ENCODE measurements around the gene RAI1. TPM values are rescaled to one million over a fixed set of nuclear protein-coding genes. Genes with fewer than 3 reads are reported as not detected.

Gene RAI1
- total and polyA plus RNA-seq, 10 of the 15 experiments (the other 5 are each of a cell fraction or from before 2014, with no cell fraction given) = 0.66 to 37.7 (median 6.0) TPM

DNA sequence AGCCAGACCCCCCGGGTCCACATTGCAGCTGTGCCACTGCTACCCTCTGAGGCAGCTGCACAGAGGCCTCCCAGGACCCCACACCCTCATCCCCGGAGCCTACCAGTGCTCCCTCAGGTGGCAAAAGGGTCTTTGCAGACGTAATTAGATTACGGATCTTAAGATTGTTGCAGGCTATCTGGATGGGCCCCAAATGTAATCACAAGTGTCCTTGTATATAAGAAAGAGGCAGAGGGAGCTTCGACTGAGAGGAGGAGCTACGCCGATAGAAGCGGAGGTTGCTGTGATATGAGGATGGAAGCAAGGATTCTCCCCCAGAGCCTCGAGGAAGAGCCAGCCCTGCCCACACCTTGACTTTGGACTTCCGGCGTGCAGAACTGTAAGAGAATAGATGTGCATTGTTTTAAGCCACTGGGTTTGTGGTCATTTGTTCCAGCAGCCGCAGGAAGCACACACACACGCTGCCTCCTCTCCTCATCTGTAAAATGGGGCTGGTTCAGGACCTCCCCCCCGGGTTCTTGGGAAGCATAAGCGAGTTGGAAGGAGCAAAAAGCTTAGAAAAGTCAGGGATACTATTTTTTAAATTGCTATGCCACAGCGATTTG, 10.5 kb upstream of the RAI1 start:
- ChIA-PET CTCF (no interaction called here), SMC1A (ENCODE audit: uncharacterized antibody, unreplicated experiment) (interaction anchor here (1.3 kb wide), 1 partner anchor 9 kb away, joined by 3 read pairs; no protein-coding TSS in a partner anchor), RAD21 (ENCODE audit: unreplicated experiment) (no interaction called here), POLR2A (interaction anchor here (0.5 kb wide), 1 partner anchor 493 kb away, joined by 4 read pairs; no protein-coding TSS in a partner anchor)
- no peak for ATAC-seq
- in situ Hi-C loops (cut with MboI) = no loop called here
- Histone ChIP-seq H4K20me1 (ENCODE audit: control insufficient read depth, insufficient read depth) (no peaks in the 10 kb centered on the region), H3K9me3 (replicated peaks; ENCODE audit: control insufficient read depth, insufficient read depth, low read length) (no peaks in the 10 kb centered on the region), H2AFZ (ENCODE audit: control insufficient read depth, low read depth, low read length) (no peak overlapping the region), H3K4me3 (no peak overlapping the region), H3K4me1 (ENCODE audit: control insufficient read depth, insufficient read depth, low read length) (peaks cover 14% of the 10 kb centered on the region), H3K27ac (ENCODE audit: control insufficient read depth, insufficient read depth) (no peak overlapping the region), H3K79me2 (ENCODE audit: control insufficient read depth, insufficient read depth, low read length) (no peaks in the 10 kb centered on the region), H3K36me3 (ENCODE audit: control insufficient read depth in 2 of 2, insufficient read depth in 2 of 2, low read length in 1 of 2) (no peaks in the 10 kb centered on the region), H3K27me3 (replicated peaks in 1 of 2; ENCODE audit: control insufficient read depth in 2 of 2, insufficient read depth in 2 of 2, low read length in 1 of 2) (no peaks in the 10 kb centered on the region; a peak in 2 of 4 replicates), H3K9ac (ENCODE audit: control insufficient read depth, insufficient read depth, low read length) (no peak overlapping the region), H3K4me2 (ENCODE audit: control insufficient read depth, insufficient read depth) (no peak overlapping the region)
- no peak for DNase-seq (ENCODE audit: low read depth, low spot score)
- no TSS peak for BruUV-seq (replicated peaks)
- WGBS (ENCODE audit: insufficient coverage, insufficient replicate concordance, low lambda C conversion rate, missing lambda C conversion rate) = 63% methylated on average over 16 of the region's 16 CpGs
- FAIRE-seq = no peak
- intact Hi-C loops (cut with micrococcal nuclease; ENCODE audit: unreplicated experiment) = no loop called here
- TF ChIP-seq POLR2AphosphoS2 (IDR thresholded peaks at IDR 0.05; ENCODE audit: low read depth, low read length) = no peak
- TF ChIP-seq, protein P1, sequence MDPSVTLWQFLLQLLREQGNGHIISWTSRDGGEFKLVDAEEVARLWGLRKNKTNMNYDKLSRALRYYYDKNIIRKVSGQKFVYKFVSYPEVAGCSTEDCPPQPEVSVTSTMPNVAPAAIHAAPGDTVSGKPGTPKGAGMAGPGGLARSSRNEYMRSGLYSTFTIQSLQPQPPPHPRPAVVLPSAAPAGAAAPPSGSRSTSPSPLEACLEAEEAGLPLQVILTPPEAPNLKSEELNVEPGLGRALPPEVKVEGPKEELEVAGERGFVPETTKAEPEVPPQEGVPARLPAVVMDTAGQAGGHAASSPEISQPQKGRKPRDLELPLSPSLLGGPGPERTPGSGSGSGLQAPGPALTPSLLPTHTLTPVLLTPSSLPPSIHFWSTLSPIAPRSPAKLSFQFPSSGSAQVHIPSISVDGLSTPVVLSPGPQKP (IDR thresholded peaks at IDR 0.05; ENCODE audit: low read depth, low read length) = no peak
- no peak for TF ChIP-seq PAX5 (IDR thresholded peaks at IDR 0.05; ENCODE audit: borderline replicate concordance, low read depth, low read length)
- no peak for TF ChIP-seq TCF7 (IDR thresholded peaks at IDR 0.05; ENCODE audit: borderline replicate concordance)
- TF ChIP-seq, protein P2, sequence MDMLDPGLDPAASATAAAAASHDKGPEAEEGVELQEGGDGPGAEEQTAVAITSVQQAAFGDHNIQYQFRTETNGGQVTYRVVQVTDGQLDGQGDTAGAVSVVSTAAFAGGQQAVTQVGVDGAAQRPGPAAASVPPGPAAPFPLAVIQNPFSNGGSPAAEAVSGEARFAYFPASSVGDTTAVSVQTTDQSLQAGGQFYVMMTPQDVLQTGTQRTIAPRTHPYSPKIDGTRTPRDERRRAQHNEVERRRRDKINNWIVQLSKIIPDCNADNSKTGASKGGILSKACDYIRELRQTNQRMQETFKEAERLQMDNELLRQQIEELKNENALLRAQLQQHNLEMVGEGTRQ (IDR thresholded peaks at IDR 0.05; ENCODE audit: borderline replicate concordance, low read depth, low read length) = no peak
- TF ChIP-seq IKZF1 (conservative IDR thresholded peaks at IDR 0.05) = no peak
- TF ChIP-seq STAT1 (conservative IDR thresholded peaks at IDR 0.05) = no peak
- TF ChIP-seq, protein P3, sequence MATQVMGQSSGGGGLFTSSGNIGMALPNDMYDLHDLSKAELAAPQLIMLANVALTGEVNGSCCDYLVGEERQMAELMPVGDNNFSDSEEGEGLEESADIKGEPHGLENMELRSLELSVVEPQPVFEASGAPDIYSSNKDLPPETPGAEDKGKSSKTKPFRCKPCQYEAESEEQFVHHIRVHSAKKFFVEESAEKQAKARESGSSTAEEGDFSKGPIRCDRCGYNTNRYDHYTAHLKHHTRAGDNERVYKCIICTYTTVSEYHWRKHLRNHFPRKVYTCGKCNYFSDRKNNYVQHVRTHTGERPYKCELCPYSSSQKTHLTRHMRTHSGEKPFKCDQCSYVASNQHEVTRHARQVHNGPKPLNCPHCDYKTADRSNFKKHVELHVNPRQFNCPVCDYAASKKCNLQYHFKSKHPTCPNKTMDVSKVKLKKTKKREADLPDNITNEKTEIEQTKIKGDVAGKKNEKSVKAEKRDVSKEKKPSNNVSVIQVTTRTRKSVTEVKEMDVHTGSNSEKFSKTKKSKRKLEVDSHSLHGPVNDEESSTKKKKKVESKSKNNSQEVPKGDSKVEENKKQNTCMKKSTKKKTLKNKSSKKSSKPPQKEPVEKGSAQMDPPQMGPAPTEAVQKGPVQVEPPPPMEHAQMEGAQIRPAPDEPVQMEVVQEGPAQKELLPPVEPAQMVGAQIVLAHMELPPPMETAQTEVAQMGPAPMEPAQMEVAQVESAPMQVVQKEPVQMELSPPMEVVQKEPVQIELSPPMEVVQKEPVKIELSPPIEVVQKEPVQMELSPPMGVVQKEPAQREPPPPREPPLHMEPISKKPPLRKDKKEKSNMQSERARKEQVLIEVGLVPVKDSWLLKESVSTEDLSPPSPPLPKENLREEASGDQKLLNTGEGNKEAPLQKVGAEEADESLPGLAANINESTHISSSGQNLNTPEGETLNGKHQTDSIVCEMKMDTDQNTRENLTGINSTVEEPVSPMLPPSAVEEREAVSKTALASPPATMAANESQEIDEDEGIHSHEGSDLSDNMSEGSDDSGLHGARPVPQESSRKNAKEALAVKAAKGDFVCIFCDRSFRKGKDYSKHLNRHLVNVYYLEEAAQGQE (IDR thresholded peaks at IDR 0.05; ENCODE audit: low read depth, low read length) = no peak
- no peak for TF ChIP-seq RBBP5 (conservative IDR thresholded peaks at IDR 0.05)
- TF ChIP-seq, protein P4, sequence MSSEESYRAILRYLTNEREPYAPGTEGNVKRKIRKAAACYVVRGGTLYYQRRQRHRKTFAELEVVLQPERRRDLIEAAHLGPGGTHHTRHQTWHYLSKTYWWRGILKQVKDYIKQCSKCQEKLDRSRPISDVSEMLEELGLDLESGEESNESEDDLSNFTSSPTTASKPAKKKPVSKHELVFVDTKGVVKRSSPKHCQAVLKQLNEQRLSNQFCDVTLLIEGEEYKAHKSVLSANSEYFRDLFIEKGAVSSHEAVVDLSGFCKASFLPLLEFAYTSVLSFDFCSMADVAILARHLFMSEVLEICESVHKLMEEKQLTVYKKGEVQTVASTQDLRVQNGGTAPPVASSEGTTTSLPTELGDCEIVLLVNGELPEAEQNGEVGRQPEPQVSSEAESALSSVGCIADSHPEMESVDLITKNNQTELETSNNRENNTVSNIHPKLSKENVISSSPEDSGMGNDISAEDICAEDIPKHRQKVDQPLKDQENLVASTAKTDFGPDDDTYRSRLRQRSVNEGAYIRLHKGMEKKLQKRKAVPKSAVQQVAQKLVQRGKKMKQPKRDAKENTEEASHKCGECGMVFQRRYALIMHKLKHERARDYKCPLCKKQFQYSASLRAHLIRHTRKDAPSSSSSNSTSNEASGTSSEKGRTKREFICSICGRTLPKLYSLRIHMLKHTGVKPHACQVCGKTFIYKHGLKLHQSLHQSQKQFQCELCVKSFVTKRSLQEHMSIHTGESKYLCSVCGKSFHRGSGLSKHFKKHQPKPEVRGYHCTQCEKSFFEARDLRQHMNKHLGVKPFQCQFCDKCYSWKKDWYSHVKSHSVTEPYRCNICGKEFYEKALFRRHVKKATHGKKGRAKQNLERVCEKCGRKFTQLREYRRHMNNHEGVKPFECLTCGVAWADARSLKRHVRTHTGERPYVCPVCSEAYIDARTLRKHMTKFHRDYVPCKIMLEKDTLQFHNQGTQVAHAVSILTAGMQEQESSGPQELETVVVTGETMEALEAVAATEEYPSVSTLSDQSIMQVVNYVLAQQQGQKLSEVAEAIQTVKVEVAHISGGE (CRISPR knock-in tag; IDR thresholded peaks at IDR 0.05) = no peak
- TF ChIP-seq, protein P5, sequence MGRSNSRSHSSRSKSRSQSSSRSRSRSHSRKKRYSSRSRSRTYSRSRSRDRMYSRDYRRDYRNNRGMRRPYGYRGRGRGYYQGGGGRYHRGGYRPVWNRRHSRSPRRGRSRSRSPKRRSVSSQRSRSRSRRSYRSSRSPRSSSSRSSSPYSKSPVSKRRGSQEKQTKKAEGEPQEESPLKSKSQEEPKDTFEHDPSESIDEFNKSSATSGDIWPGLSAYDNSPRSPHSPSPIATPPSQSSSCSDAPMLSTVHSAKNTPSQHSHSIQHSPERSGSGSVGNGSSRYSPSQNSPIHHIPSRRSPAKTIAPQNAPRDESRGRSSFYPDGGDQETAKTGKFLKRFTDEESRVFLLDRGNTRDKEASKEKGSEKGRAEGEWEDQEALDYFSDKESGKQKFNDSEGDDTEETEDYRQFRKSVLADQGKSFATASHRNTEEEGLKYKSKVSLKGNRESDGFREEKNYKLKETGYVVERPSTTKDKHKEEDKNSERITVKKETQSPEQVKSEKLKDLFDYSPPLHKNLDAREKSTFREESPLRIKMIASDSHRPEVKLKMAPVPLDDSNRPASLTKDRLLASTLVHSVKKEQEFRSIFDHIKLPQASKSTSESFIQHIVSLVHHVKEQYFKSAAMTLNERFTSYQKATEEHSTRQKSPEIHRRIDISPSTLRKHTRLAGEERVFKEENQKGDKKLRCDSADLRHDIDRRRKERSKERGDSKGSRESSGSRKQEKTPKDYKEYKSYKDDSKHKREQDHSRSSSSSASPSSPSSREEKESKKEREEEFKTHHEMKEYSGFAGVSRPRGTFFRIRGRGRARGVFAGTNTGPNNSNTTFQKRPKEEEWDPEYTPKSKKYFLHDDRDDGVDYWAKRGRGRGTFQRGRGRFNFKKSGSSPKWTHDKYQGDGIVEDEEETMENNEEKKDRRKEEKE (IDR thresholded peaks at IDR 0.05) = no peak
- TF ChIP-seq POLR2AphosphoS5 (IDR thresholded peaks at IDR 0.05; ENCODE audit: low read length) = no peak
